ENCODE data around the gene AFF3. TPM values are rescaled to one million over a fixed set of nuclear protein-coding genes. Genes with fewer than 3 reads are reported as not detected.

The AFF3 gene
- total and polyA plus RNA-seq, 2 donors (not counting 1 experiment from before 2014, with no cell fraction given), result 0.50 to 2.5 TPM

DNA sequence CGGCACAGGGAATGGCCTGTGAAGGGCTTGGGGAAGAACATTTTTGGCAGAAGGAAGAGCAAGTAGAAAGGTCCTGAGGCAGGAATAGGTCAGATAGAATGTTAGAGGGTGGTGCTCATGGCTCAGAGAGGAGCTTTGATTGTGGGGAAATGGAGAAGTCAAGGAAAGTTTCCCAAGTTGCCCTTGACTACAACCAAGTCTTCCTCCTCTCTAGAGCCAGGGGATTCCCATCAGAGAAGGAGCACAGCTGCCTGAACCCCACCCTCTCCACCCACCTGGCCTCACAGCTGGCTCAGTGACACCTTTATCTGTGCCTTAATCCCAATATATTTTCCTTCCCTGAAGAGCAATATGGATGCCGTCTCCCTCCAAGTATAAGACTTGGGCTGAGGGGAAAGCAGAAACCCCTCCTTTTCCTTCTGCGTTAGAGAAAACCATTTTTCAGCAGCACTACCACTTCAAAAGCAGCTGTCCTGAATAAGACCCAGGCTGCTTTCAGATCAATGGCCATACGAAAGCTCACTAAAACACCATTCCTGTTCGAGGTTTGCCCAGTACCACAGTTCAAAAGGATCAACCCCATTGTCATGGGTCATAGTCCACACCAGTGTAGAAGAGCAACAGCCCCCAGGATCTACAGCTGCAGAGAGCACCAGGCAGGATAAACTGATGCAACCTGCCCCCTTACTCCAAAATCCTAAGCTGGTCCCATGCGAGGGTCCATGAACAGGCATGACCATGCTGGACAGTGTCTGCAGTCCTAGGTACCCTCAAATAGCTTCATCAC, 199.6 kb downstream of the AFF3 start:
- no peak overlapping the region for H3K9ac ChIP-seq (ENCODE audit: insufficient read depth, low read length)
- H3K79me2 ChIP-seq (ENCODE audit: control insufficient read depth, insufficient read depth, low read length), result no peaks in the 10 kb centered on the region
- H4K20me1 ChIP-seq (ENCODE audit: control insufficient read depth, extremely low read depth, insufficient read depth, low read length), result no peaks in the 10 kb centered on the region
- H2AFZ ChIP-seq (ENCODE audit: low read length), result no peak overlapping the region
- no peak overlapping the region for H3K4me3 ChIP-seq (replicated peaks in 1 of 4; ENCODE audit: control extremely low read depth in 1 of 4, insufficient read depth in 1 of 4, low read depth in 3 of 4, low read length in 4 of 4)
- no peaks in the 10 kb centered on the region for H3K36me3 ChIP-seq (ENCODE audit: control insufficient read depth, insufficient read depth, low read length)
- TF ChIP-seq, protein P1, sequence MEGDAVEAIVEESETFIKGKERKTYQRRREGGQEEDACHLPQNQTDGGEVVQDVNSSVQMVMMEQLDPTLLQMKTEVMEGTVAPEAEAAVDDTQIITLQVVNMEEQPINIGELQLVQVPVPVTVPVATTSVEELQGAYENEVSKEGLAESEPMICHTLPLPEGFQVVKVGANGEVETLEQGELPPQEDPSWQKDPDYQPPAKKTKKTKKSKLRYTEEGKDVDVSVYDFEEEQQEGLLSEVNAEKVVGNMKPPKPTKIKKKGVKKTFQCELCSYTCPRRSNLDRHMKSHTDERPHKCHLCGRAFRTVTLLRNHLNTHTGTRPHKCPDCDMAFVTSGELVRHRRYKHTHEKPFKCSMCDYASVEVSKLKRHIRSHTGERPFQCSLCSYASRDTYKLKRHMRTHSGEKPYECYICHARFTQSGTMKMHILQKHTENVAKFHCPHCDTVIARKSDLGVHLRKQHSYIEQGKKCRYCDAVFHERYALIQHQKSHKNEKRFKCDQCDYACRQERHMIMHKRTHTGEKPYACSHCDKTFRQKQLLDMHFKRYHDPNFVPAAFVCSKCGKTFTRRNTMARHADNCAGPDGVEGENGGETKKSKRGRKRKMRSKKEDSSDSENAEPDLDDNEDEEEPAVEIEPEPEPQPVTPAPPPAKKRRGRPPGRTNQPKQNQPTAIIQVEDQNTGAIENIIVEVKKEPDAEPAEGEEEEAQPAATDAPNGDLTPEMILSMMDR (conservative IDR thresholded peaks at IDR 0.05 in 1 of 2, IDR thresholded peaks at IDR 0.05 in 1 of 2; ENCODE audit: low read depth in 1 of 2, low read length in 2 of 2), result no peak
- TF ChIP-seq EZH2 (IDR thresholded peaks at IDR 0.05; ENCODE audit: low read length, missing control alignments), result no peak
- H3K27ac ChIP-seq (ENCODE audit: insufficient read depth, low read length), result no peak overlapping the region
- H3K9me3 ChIP-seq (ENCODE audit: control insufficient read depth, insufficient read depth, low read depth, low read length), result no peaks in the 10 kb centered on the region
- no peaks in the 10 kb centered on the region for H3K27me3 ChIP-seq (ENCODE audit: control insufficient read depth, insufficient read depth, low read length)
- no peak for DNase-seq (ENCODE audit: low read depth in 2 of 2)
- H3K4me2 ChIP-seq (ENCODE audit: extremely low read depth, insufficient read depth, low read length), result no peak overlapping the region
- no peaks in the 10 kb centered on the region for H3K4me1 ChIP-seq (ENCODE audit: control insufficient read depth, extremely low read depth, insufficient read depth, low read length)

DNA sequence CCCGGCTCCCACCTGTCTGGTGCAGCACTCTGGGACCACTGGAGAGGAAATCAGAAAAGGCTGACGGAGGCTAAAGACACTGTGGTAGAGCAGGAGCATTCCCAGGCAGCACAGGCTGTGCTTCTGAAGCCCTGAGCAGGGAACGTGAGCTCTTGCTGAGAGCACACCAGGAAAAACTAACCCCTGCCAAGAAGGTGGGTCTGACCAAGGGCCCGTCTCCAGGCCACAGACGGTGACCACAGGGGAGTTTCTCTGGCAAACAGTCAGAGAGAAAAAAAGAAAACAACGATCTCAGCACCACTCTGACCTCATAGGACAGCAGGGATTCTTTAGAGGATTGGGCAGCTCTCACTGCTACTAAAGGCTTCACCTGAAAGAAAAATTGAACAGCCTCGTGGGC, 201.4 kb downstream of the AFF3 start:
- DNase-seq (ENCODE audit: low read depth in 2 of 2), result peak; percentile 42 to 91
- no peaks in the 10 kb centered on the region for H3K36me3 ChIP-seq (ENCODE audit: control insufficient read depth, insufficient read depth, low read length)
- TF ChIP-seq, protein P1 (conservative IDR thresholded peaks at IDR 0.05 in 1 of 2, IDR thresholded peaks at IDR 0.05 in 1 of 2; ENCODE audit: low read depth in 1 of 2, low read length in 2 of 2), result no peak
- no peak for TF ChIP-seq EZH2 (IDR thresholded peaks at IDR 0.05; ENCODE audit: low read length, missing control alignments)

DNA sequence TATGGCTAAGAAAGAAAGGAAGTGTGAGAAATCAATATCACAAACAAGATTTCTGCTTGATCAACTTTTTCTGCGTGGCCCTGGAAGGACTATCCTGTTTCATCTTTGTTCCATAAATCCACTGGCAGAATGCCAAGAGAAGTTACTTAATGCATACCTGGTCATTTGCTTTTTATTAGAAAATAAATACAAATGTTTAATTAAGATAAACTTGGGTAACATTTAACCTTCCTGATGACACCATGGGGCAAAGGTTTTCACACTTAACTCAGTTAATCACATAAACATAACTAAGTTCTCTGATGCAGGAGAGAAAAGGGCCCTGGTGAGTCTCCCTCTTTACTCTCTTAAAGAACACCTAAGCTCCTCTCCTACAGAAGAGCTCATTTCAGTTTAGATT, 203.3 kb downstream of the AFF3 start:
- Histone ChIP-seq H4K20me1 (ENCODE audit: control insufficient read depth, extremely low read depth, insufficient read depth, low read length) (no peaks in the 10 kb centered on the region), H3K4me1 (ENCODE audit: control insufficient read depth, extremely low read depth, insufficient read depth, low read length) (no peaks in the 10 kb centered on the region), H3K4me2 (ENCODE audit: extremely low read depth, insufficient read depth, low read length) (no peak overlapping the region), H3K79me2 (ENCODE audit: control insufficient read depth, insufficient read depth, low read length) (no peaks in the 10 kb centered on the region), H2AFZ (ENCODE audit: low read length) (no peak overlapping the region), H3K27ac (ENCODE audit: insufficient read depth, low read length) (no peak overlapping the region), H3K27me3 (ENCODE audit: control insufficient read depth, insufficient read depth, low read length) (peaks cover 3% of the 10 kb centered on the region), H3K4me3 (replicated peaks in 1 of 4; ENCODE audit: control extremely low read depth in 1 of 4, insufficient read depth in 1 of 4, low read depth in 3 of 4, low read length in 4 of 4) (no peak overlapping the region), H3K9me3 (ENCODE audit: control insufficient read depth, insufficient read depth, low read depth, low read length) (no peaks in the 10 kb centered on the region), H3K9ac (ENCODE audit: insufficient read depth, low read length) (no peak overlapping the region), H3K36me3 (ENCODE audit: control insufficient read depth, insufficient read depth, low read length) (no peaks in the 10 kb centered on the region)
- TF ChIP-seq, protein P1 (conservative IDR thresholded peaks at IDR 0.05 in 1 of 2, IDR thresholded peaks at IDR 0.05 in 1 of 2; ENCODE audit: low read depth in 1 of 2, low read length in 2 of 2), result no peak
- no peak for DNase-seq (ENCODE audit: low read depth in 2 of 2)

More for the DNA sequence above, 201.4 kb downstream of the AFF3 start:
- Histone ChIP-seq H3K4me2 (ENCODE audit: extremely low read depth, insufficient read depth, low read length) (no peak overlapping the region), H3K4me3 (replicated peaks in 1 of 4; ENCODE audit: control extremely low read depth in 1 of 4, insufficient read depth in 1 of 4, low read depth in 3 of 4, low read length in 4 of 4) (no peak overlapping the region), H3K27me3 (ENCODE audit: control insufficient read depth, insufficient read depth, low read length) (peaks cover 3% of the 10 kb centered on the region), H3K79me2 (ENCODE audit: control insufficient read depth, insufficient read depth, low read length) (no peaks in the 10 kb centered on the region), H3K9ac (ENCODE audit: insufficient read depth, low read length) (no peak overlapping the region), H4K20me1 (ENCODE audit: control insufficient read depth, extremely low read depth, insufficient read depth, low read length) (no peaks in the 10 kb centered on the region), H3K27ac (ENCODE audit: insufficient read depth, low read length) (no peak overlapping the region), H3K9me3 (ENCODE audit: control insufficient read depth, insufficient read depth, low read depth, low read length) (no peaks in the 10 kb centered on the region), H2AFZ (ENCODE audit: low read length) (no peak overlapping the region), H3K4me1 (ENCODE audit: control insufficient read depth, extremely low read depth, insufficient read depth, low read length) (no peaks in the 10 kb centered on the region)

All from fibroblast of lung (primary cell).